ENCODE measurements around the gene HPCA. TPM values are rescaled to one million over a fixed set of nuclear protein-coding genes. Genes with fewer than 3 reads are reported as not detected.

The HPCA gene
- total RNA-seq, 4 donors from 2014 or later = 1.2 TPM; not detected in 3

- ATAC-seq (ENCODE audit: low FRiP score) = no peak
These were observed 41.1 kb downstream of the HPCA start for GRCh38 chr1:32927441-32927840.

DNA sequence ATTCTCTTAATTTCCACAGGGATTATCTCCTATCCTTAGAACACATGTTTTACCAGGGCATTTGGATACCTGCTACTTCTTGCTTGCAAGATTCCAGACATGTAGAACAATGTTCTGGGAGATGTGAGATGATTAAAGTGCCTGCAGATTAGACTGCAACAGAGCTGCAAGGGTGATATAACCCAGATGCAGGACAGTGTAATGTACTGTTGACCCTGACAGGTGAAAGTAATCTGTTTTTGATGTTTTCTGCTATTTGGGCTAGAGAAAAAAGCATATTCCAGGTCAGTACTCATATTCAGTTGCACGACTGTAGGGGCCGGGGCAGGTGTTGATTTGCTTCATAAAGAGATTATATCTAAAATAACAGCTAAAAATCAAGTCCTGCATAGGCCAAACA, 42.0 kb downstream of the HPCA start:
- ATAC-seq (ENCODE audit: low FRiP score) = no peak
- DNase-seq (ENCODE audit: low spot score) = no peak
- TF ChIP-seq, protein P1, sequence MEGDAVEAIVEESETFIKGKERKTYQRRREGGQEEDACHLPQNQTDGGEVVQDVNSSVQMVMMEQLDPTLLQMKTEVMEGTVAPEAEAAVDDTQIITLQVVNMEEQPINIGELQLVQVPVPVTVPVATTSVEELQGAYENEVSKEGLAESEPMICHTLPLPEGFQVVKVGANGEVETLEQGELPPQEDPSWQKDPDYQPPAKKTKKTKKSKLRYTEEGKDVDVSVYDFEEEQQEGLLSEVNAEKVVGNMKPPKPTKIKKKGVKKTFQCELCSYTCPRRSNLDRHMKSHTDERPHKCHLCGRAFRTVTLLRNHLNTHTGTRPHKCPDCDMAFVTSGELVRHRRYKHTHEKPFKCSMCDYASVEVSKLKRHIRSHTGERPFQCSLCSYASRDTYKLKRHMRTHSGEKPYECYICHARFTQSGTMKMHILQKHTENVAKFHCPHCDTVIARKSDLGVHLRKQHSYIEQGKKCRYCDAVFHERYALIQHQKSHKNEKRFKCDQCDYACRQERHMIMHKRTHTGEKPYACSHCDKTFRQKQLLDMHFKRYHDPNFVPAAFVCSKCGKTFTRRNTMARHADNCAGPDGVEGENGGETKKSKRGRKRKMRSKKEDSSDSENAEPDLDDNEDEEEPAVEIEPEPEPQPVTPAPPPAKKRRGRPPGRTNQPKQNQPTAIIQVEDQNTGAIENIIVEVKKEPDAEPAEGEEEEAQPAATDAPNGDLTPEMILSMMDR (IDR thresholded peaks at IDR 0.05) = no peak

More at GRCh38 chr1:32927441-32927840, 41.1 kb downstream of the HPCA start:
- TF ChIP-seq, protein P1 (IDR thresholded peaks at IDR 0.05) = no peak
- DNase-seq (ENCODE audit: low spot score) = no peak

DNA sequence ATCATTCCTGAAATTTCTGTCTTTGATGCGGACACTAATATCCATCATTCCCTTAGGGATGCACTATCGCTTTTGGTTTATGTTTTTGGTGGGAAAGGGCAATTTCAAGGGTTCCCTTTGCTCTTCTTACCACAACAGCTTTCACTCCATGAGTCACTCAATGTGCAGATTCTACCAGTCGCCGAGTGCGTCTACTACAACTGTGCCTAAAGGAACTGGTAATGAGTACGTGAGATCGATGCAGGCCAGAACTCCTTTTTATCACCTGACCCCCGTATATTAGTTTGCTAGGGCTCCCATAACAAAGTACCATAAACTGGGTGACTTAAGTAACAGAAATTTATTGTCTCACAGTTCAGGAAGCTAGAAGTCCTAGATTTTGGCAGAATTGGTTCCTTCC, 42.4 kb downstream of the HPCA start:
- DNase-seq (ENCODE audit: low spot score) (no peak), ATAC-seq (ENCODE audit: low FRiP score) (no peak)
- TF ChIP-seq, protein P1 (IDR thresholded peaks at IDR 0.05) = no peak

- DNase-seq (ENCODE audit: low spot score) = no peak
- TF ChIP-seq, protein P1 (IDR thresholded peaks at IDR 0.05) = no peak
- ATAC-seq (ENCODE audit: low FRiP score) = no peak
These were observed 43.1 kb downstream of the HPCA start for GRCh38 chr1:32929366-32929765.

DNA sequence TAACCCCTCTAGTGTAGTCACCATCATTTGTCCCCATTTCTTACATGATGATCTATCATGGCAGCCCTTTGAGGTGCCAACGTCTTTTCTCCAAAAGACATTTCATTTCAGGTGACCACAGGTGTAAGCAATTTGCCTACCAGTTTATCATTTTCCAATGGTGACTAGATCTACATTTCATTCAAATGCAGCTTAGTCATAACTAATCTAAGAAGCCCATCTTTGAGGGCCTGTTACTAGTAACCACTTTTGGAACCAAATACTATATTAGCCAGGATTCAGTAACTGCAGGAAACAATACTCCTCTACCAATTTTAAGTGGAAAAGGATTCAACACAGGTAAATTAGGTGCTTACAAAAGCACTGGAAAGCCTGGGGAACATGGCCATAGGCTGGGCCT, 45.5 kb downstream of the HPCA start:
- TF ChIP-seq, protein P1 (IDR thresholded peaks at IDR 0.05) = no peak
- DNase-seq (ENCODE audit: low spot score) (no peak), ATAC-seq (ENCODE audit: low FRiP score) (no peak)

GRCh38 chr1:32933742-32934322, 47.5 kb downstream of the HPCA start:
- no peak for ATAC-seq (ENCODE audit: low FRiP score)
- DNase-seq (ENCODE audit: low spot score) = no peak
- TF ChIP-seq, protein P1 (IDR thresholded peaks at IDR 0.05) = no peak

DNA sequence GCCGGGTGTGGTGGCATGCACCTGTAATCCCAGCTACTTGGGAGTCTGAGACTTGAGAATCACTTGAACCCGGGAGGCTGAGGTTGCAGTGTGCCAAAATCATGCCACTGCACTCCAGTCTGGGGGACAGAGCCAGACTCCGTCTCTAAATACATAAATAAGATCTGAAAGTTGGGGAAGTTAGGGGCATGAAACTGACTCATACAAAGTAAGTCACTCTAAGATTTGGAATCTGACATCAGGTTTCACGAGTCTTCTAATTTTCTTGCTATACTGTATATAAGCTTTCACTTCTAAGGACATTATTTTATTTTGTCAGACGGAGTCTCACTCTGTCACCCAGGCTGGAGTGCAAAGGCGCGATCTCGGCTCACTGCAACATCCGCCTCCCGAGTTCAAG, 48.2 kb downstream of the HPCA start:
- TF ChIP-seq, protein P1 (IDR thresholded peaks at IDR 0.05) = no peak
- ATAC-seq (ENCODE audit: low FRiP score) (no peak), DNase-seq (ENCODE audit: low spot score) (no peak)

All from omental fat pad (tissue), 4 donors.